Stimulated activated CD4-positive, alpha-beta T cell treated with anti-CD3 and anti-CD28 coated beads, Interleukin-2, amount 100 ng/mL, for 24 hours (primary cell): ENCODE results near the gene ARHGEF1.
"Not testable (repeated sequence)": the region's sequence is repeated elsewhere in the genome, so short reads cannot be mapped to it uniquely, and the experiment has no call there.

Experiments
- DNase-seq, 2 donors: peaks; one replicate each; pipeline ENCODE4 v3.0.0-alpha.2; 2020

Gene ARHGEF1

DNA sequence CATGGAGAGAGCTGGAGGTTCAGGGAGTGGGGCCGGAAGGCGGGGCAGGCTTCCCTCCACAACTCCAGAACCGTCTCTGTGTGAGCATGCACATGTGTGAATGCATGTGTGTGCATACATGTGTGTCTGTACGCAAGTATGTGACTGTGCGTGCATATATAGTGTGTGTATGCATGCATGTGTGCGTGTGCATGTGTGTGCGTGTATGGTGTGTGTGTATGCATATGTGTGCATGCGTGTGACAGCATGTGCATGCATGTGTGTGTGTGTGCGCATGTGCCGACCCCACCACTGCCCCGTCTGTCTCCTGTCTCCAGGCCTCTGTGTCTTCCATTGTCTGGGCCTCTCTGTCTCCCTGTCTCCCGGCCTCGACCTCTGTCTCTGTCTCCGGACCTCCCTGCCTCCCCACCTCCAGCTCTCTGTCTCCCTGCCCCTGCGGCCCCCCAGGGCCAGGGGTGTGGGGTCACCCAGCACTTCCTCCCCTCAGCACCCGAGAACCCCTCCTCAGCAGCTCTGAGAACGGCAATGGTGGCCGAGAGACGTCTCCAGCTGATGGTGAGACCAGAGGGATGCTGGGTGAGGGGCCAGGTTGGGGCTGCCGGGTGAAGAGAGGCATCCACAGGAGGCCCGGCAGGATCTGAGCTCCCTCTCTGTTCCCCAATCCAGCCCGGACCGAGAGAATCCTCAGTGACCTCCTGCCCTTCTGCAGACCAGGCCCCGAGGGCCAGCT is 22.5 kb downstream of the ARHGEF1 start:
- no peak for DNase-seq

DNA sequence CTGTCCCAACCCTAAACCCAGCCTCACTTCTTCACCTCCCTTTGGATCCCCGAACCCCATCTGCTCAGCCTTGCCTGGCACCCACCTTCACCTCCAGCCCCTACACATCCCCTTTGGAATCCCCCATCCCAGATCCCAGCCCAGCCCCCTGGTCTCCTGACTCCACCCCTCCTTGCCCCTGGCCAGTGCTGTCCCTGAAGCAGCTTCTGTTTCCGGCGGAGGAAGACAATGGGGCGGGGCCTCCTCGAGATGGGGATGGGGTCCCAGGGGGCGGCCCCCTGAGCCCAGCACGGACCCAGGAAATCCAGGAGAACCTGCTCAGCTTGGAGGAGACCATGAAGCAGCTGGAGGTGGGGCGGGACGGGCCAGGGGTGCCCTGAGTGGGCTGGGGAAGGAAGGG is 23.3 kb downstream of the ARHGEF1 start:
- no peak for DNase-seq

GRCh38 chr19:41906916-41907680 is 24.1 kb downstream of the ARHGEF1 start:
- DNase-seq, result no peak

DNA sequence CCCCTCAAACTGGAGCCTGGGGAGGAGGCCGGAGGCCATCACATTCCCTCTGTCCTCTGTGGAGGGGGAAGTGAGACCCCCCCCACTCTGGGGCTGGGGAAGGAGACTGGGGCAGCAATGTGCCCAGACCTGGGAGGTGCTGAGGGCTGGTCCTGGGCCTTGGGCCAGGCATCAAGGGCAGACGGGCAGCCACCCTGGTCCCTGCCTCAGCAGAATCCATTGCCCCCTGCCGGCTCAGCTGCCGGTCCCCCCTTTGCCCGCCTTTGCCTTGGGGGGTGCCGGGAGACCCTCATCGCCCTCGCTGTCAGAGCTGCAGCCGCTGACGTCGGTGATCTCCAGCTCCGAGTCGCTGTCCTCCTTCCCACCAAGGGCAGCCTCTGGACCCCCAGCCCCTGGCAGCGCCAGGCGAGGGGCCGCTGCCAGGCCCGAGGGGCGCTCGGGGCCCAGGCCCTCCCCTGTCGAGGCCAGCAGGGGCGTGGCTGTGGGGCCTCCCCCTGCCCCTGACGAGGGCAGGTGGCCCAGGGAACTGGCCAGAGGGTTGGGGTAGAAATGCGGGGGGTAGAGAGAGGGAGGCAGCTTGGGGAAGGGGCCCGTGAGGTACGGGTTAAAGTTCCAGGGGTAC is 25.1 kb downstream of the ARHGEF1 start:
- no peak for DNase-seq

DNA sequence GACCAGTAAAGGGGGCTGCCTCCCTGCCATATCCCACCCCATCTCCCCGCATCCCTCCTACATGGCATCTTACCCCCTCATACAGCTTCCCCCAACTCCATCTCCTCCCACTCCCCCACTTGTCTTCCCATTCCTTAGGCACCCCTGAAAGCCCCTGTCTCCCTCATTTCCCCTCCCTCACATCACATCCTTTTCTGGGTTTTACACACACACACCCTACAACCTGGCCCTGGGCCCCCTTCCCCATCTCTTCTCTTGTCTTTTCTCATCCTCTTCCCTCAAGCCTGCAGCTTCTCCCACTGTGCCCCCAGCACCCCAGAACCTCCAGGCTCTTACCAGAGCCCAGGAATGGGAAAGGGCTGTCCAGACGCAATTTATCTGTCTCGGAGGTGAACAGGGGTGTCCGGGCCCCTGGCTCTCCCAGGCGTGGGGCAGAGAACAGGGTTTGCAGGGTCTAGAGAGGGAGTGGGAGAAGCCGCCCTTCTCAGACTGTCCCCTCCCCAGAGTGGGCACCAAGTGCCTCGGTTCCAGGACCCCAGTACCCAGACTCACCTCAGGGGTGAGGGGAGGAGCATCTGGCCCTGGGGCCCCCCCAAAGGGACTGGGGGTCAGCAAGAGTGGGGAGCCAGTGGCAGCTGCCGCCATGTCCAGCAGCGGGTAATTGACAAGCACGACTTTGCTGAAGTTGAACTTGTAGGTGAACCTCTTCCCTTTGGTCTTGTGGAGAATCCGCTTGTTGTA is 25.9 kb downstream of the ARHGEF1 start:
- no peak for DNase-seq

DNA sequence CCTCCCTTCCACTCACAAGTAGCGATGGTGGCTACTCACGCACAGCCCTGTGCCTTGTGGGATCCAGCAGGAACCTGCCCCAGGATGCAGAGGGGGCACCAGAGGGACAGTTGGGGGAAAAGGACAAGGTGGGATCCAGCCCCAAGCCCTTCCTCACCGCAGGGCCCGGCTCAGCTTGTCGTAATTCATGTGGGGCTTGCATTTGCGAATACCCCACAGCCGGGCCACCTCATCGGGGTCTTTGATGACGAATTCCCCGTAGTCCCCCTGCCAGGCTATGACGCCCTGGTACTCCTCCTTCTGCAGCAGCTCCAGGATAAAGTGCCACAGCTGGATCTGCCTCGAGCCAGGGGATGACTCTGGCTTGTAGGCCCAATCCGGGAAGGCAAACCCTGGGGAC is 26.7 kb downstream of the ARHGEF1 start:
- no peak for DNase-seq

DNA sequence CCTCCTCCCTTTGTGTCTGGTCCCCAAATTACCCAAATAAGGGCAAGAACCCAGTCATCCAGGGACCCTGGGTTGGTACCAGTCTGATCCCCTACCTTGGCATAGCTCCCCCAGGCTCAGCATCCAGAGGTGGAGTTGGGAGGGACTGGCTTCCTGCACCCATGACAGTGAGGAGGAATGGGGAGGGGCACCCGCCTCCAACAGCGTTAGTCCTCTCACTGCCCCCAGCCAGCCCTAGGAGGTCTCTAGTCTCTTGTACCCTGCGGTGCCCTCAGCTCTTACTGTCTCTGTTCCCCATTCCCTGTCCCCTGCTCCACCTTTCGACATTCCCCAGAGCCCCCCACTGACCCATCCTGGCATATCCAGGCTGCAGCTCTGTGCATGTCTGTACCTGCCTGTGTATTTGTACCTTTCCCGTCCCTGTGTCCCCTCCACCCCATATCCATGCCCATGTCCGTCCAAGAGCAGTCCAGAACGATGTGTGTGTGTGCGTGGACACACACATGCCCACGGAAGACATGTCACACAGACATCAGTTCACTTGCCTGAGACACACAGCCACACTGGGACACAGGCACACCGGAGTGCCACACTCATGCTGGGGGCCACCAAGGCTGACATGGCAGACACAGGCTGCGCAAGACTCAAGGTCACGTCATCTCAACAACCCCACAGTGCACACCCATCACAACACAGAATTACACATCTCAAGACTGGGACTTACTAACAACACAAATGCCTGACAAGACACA is 27.4 kb downstream of the ARHGEF1 start:
- no peak for DNase-seq

- DNase-seq, result no peak
These were observed 28.3 kb downstream of the ARHGEF1 start for GRCh38 chr19:41910992-41911888.

DNA sequence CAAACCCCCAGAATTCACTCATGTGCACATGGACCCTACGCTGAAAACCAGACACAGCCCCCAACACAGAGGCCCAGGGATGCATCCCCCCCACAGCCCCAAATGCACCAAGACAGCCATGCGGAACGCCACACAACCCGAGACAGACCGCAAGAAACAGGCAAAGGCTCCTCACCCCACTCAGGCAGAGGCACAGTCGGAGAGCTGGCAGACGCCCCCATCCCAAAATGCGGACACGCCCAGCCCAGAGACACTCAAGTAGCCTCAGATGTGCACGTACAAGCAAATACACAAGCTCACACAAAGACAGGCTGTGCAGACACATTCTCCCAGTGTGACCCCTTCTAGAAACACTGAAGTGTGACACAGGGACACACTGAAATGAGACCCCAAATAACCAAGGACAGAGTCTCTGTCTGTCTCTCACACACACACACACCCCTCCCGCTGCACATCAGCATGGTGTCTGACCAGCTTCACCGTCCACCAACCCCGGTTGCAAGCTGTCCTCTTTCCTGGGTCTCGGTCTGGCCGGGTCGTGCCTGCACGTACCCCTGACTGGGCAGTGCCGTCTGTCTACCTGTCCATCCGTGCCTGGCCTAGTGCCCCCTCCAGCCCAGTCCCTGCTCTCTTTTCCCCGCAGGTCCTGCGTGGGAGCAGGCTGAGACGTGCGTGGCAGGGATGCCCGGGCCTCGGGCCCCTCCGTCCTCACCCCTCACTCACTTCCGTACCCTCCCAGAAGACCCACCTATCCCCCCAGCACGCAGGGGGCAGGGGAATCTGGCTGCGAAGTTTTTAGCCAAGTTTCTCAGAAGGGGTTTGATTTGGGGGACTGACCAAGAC is 29.1 kb downstream of the ARHGEF1 start:
- no peak for DNase-seq

DNA sequence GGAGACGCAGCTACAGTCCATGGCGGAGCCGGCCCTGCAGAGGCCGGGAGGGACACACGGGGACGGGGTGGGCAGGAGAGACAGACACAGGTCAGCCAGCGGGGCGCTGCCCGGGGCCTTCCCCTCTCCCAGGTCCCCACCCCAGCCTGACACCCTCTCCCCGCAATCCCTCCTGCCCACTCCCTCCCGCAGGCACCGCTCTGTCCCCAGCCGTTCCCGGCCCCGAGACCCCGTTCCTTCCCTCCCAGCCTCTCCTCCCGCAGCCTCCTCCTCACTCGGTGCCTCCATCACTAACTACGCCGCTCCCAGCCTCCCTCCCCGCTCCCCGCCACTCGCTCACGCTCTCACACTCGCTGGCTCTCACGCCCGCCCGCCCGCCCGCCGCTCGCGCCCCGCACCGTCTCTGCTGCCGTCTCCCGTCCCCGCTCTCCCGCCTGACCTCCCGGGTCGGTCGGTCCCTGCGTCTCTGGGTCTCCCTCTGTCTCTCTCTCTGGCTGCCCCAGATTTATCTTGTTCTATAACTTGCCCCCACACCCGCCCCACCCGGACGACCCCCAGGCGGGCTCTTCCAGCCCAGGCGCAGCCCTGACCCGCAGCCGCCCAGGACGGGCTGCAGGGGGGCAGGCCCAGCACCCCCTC is 30.0 kb downstream of the ARHGEF1 start:
- no peak for DNase-seq

DNA sequence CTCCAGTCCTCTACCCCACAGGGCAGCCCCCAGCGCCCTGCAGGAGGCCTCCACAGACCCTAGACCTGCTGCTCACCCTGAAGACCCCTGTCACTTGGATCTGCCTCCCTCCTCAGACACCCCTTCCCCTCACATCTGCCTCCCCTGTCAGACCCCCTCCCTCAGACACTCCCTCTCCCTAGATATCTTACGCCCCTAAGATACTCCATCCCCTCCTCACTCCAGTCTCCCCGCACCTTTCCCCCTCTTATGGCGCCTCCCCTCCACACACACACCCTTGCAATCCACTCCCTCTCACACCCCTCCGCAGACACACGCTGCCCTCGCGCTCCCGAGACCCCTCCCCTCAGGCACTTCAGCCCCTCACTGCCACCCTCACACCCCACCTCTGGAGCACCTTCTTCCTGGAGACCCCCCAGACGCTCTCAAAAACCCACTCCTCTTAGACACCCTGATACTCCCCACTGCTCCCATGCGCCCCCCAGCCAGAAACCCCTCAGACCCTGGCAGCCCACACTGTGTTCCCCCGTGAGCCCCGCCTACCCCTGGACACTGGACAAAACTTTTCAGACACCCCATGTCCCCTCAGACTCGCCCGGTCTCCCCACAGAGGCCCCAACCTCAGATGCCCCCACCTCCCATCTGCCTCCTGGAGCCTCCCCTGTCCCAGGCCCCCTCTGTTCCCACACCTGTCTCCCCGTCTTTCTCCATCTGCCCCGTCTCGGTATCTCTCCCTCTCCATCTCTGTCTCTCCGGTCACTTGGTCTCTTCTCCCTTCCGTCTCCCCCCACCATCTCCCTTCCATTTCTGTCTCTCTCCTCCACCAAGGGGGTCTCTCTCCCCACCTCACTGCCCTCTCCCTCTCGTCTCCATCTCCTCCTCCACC is 30.8 kb downstream of the ARHGEF1 start:
- no peak for DNase-seq

DNA sequence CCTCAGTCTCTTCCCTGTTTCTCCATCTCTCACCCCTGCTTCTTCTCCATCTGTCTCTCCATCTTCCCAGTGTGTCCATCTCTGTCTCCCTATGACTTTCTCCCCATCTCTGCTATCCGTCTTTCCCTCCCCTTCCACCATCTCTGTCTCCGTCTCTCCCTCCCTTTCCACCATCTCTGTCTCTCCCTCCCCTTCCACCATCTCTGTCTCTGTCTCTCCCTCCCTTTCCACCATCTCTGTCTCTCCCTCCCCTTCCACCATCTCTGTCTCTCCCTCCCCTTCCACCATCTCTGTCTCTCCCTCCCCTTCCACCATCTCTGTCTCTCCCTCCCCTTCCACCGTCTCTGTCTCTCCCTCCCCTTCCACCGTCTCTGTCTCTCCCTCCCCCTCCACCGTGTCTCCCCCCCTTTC is 31.4 kb downstream of the ARHGEF1 start:
- not testable (repeated sequence) for DNase-seq

DNA sequence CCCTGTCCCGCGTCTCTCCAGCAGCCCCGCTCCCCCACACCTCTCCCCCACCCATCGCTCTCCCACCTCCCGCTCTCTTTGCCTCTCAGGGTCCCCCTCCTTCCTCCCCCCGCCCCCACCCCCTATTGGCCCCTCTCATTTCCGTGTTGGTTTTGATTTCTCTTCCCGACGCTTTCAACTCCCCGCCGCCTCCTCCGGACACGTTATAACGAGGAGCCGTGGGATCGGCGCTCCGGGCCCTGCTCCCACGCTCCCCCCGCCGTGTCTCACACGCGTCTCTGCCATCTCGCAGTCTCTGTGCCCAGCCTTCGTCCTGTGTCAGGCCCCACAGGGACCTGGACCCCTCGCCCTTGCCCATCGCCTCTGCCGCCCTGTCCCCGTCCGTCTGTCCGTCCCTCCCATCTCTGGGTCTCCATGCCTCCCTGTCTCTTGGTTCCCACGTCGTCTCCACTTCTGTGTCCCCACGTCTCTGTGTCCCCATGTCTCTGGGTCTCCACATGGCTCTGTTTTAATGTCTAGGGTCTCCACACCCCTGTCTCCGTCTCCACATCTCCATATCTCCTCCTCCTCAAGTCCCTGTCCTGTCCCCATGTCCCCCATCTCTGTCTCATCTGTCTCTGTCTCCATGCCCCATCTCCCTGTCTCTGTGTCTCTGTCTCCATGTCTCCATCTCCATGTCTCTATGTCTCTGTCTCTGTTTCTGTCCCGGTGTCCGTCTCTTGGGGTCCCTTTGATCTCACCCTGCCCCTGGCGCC is 32.2 kb downstream of the ARHGEF1 start:
- DNase-seq, result no peak

DNA sequence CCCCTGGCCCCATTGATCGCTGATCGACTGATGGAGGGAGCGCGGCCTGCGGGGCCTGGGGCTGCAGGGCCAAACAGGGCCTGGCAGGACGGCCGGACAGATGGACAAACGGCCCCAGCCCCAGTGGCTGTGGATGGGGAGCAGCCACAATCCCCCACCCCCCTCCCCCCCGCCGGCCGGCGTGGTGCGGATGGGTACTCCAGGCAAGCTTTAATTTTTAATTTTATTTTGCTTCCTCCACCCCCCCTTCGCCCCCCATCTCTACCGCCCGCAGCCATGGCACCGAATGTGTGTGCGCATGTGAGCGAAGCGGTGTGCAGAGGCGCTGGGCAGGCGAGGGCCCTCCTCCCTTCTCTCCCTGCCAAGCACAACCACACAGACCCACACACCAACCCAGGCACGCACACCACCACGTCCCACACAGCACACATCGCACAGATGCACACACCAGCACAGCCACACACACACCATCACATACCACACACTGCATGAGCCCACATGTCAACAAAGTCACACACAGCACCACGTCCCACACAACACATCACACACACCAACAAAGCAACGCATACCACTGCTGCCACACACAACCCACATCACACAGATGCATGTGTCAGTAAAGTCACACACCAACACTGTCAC is 32.9 kb downstream of the ARHGEF1 start:
- no peak for DNase-seq

DNA sequence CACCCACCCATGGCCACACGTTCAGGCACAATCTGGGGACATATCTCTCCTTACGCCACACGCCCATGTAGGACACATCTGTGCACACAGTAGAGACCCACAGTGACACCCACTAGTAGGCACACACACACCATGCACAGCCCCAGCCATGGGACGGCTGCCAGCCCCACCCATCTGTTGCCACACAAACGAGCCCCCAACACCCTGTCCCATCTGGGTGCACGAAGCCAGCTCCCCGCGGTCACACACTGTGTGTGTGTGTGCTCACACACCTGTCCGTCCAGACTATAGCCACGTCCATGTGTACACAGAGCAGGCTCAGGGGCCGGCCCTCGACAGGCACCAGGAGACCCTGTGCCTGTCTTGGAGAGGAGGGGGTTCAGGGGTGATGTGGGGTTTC is 34.7 kb downstream of the ARHGEF1 start:
- no peak for DNase-seq

GRCh38 chr19:41918095-41918494 is 35.1 kb downstream of the ARHGEF1 start:
- no peak for DNase-seq

DNA sequence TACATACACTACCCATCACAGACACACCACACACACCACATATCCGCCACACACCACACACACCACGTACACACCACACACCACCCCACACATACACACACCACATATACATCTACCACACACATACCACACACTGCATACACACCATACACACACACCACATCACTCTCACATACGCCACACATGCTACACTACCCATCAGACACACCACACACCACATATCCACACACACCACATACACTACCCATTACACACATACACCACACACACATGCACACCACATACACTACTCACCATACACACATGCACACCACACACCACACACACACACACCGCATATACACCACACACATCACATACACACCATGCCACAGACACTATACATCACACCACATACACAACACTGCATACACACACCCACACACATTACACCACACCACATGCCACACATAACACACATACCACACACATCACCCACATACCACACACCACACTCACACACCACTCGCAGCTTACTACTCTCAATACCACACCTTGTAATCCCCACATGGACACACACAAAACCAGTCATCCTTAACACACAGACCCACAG is 35.8 kb downstream of the ARHGEF1 start:
- DNase-seq, result no peak
